Neural progenitor cell (in vitro differentiated cells): Measurements from ENCODE around the gene ARL13B. TPM values are rescaled to one million over a fixed set of nuclear protein-coding genes. Genes with fewer than 3 reads are reported as not detected.
"Not testable (repeated sequence)": the region's sequence is repeated elsewhere in the genome, so short reads cannot be mapped to it uniquely, and the experiment has no call there.

Source experiments
- DNase-seq: peaks from one replicate; pipeline ENCODE4 v3.0.0-alpha.2; 2016; ENCODE audit warnings: low spot score
- H2AFZ ChIP-seq: fragments of 200-600 bp; sonication (generic); replicated peaks from 2 replicates; pipeline ENCODE4 v1.6.1; 2016; ENCODE audit warnings: antibody characterized with exemption
- H3F3A ChIP-seq: fragments of 200-600 bp; sonication (generic); 2 replicates; pipeline ENCODE4 v1.6.1; 2016; ENCODE audit warnings: antibody characterized with exemption, low read depth
- H3K27ac ChIP-seq: fragments of 200-600 bp; sonication (generic); 2 replicates; pipeline ENCODE4 v1.5.1; 2016; ENCODE audit warnings: mild to moderate bottlenecking
- H3K27me3 ChIP-seq: fragments of 200-600 bp; sonication (generic); 2 replicates; pipeline ENCODE4 v1.6.1; 2016; ENCODE audit warnings: mild to moderate bottlenecking, moderate library complexity
- H3K36me3 ChIP-seq: fragments of 200-600 bp; sonication (generic); 2 replicates; pipeline ENCODE4 v1.5.1; 2016
- H3K4me1 ChIP-seq: fragments of 200-600 bp; sonication (generic); 2 replicates; pipeline ENCODE4 v1.6.1; 2016; ENCODE audit warnings: mixed run types
- H3K4me2 ChIP-seq: fragments of 200-600 bp; sonication (generic); 2 replicates; pipeline ENCODE4 v1.6.1; 2016
- H3K4me3 ChIP-seq: fragments of 200-600 bp; sonication (generic); 2 replicates; pipeline ENCODE4 v1.5.1; 2016
- H3K79me2 ChIP-seq: fragments of 200-600 bp; sonication (generic); 2 replicates; pipeline ENCODE4 v1.6.1; 2016; ENCODE audit warnings: low read depth
- H3K9ac ChIP-seq: fragments of 200-600 bp; sonication (generic); 2 replicates; pipeline ENCODE4 v1.6.1; 2016
- H3K9me3 ChIP-seq: fragments of 200-600 bp; sonication (generic); 2 replicates; pipeline ENCODE4 v1.5.1; 2016; ENCODE audit warnings: low read depth
- H4K20me1 ChIP-seq: fragments of 200-600 bp; sonication (generic); 2 replicates; pipeline ENCODE4 v1.6.1; 2016; ENCODE audit warnings: low read depth
- H3K27ac Mint-ChIP-seq: 3 replicates; pipeline ENCODE4 v1.8.0; 2021; ENCODE audit warnings: mixed read lengths
- H3K27me3 Mint-ChIP-seq: 2 replicates; pipeline ENCODE4 v1.8.0; 2022; ENCODE audit warnings: low read depth, mild to moderate bottlenecking, inconsistent platforms, moderate library complexity, mixed read lengths; ENCODE audit not compliant: insufficient read depth
- H3K36me3 Mint-ChIP-seq: 3 replicates; pipeline ENCODE4 v1.8.0; 2021; ENCODE audit warnings: mixed read lengths
- H3K4me1 Mint-ChIP-seq: 3 replicates; pipeline ENCODE4 v1.8.0; 2021; ENCODE audit warnings: mixed read lengths
- H3K4me3 Mint-ChIP-seq: 3 replicates; pipeline ENCODE4 v1.8.0; 2021; ENCODE audit warnings: mild to moderate bottlenecking, moderate library complexity, mixed read lengths
- H3K9me3 Mint-ChIP-seq: 3 replicates; pipeline ENCODE4 v1.8.0; 2020; ENCODE audit warnings: mixed read lengths
- EZH2 ChIP-seq: fragments of 200-600 bp; sonication (generic); IDR thresholded peaks from 2 replicates; pipeline ENCODE4 v1.6.1; 2017; ENCODE audit warnings: antibody characterized with exemption, mild to moderate bottlenecking, moderate library complexity
- EZH2phosphoT487 ChIP-seq: fragments of 200-600 bp; sonication (generic); IDR thresholded peaks from 2 replicates; pipeline ENCODE4 v1.6.1; 2017; ENCODE audit warnings: antibody characterized with exemption
- total RNA-seq: library from RNA; depleted of rRNA; stranded (reverse); fragments of >200 nt; gene quantifications from 2 replicates; pipeline ENCODE4 v1.2.3, GENCODE V29; 2015; ENCODE audit warnings: low replicate concordance
- TF ChIP-seq, protein P1 (sequence below): fragments of 200-600 bp; sonication (generic); IDR thresholded peaks from 2 replicates; pipeline ENCODE4 v1.5.1; 2017; ENCODE audit warnings: antibody characterized with exemption, mild to moderate bottlenecking

ARL13B gene
- total RNA-seq, 1 donor from 2014 or later: 13.8 TPM

DNA sequence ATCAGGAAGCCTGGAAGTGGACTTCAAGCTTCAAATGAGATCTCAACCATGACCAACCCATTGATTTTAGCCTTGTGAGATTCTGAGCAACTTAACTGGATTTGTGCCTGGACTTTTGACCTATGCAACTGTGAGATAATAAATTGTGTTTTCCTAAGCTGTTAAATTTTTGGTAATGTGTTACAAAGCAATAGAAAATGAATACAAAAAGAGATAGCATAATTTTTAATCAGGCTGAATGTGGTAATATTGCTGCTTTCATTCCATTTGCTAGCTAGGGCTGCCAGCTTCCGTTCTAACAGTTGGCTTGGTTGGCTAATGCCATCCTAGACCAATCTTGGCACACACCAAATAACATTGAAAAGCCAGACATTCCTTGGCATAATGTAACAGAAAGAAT is 18.5 kb upstream of the ARL13B start:
- TF ChIP-seq EZH2: no peak
- no peak for TF ChIP-seq EZH2phosphoT487
- TF ChIP-seq, protein P1, sequence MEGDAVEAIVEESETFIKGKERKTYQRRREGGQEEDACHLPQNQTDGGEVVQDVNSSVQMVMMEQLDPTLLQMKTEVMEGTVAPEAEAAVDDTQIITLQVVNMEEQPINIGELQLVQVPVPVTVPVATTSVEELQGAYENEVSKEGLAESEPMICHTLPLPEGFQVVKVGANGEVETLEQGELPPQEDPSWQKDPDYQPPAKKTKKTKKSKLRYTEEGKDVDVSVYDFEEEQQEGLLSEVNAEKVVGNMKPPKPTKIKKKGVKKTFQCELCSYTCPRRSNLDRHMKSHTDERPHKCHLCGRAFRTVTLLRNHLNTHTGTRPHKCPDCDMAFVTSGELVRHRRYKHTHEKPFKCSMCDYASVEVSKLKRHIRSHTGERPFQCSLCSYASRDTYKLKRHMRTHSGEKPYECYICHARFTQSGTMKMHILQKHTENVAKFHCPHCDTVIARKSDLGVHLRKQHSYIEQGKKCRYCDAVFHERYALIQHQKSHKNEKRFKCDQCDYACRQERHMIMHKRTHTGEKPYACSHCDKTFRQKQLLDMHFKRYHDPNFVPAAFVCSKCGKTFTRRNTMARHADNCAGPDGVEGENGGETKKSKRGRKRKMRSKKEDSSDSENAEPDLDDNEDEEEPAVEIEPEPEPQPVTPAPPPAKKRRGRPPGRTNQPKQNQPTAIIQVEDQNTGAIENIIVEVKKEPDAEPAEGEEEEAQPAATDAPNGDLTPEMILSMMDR: no peak
- Mint-ChIP-seq H3K27me3 (peaks cover 2% of the 10 kb centered on the region), H3K4me1 (no peaks in the 10 kb centered on the region), H3K4me3 (no peak overlapping the region), H3K27ac (no peak overlapping the region), H3K36me3 (no peaks in the 10 kb centered on the region), H3K9me3 (peaks cover 4% of the 10 kb centered on the region)
- Histone ChIP-seq H4K20me1 (no peaks in the 10 kb centered on the region), H2AFZ (no peak overlapping the region), H3K4me2 (no peak overlapping the region), H3F3A (no peaks in the 10 kb centered on the region), H3K27me3 (no peaks in the 10 kb centered on the region), H3K4me1 (no peaks in the 10 kb centered on the region), H3K4me3 (no peak overlapping the region), H3K36me3 (no peaks in the 10 kb centered on the region), H3K9me3 (no peaks in the 10 kb centered on the region), H3K9ac (no peak overlapping the region), H3K27ac (no peak overlapping the region), H3K79me2 (no peaks in the 10 kb centered on the region)
- DNase-seq: no peak

DNA sequence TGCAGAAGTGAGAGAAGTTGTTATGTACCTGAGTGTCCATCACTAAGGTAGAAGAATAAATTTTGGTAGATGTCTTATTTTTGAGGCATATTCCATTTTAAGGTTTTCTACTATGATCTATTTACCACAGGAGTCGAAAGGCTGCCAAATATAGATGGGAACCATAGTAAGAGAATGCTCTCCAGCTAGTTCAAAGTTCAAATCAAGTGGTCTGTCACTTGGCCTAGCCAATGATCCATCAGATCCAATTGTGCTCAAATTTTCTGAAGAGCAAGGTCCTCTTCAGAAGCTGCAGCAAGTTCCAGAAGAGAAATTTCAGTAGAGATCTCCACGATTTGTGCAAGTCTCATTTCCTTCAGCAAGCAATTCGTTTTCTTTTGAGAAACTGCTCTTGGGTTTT is 17.2 kb upstream of the ARL13B start:
- Histone ChIP-seq H3K4me2 (no peak overlapping the region), H3K4me3 (no peak overlapping the region), H3K36me3 (no peaks in the 10 kb centered on the region), H3K27ac (no peak overlapping the region), H4K20me1 (no peaks in the 10 kb centered on the region), H3K79me2 (no peaks in the 10 kb centered on the region), H3K9ac (no peak overlapping the region), H3K9me3 (no peaks in the 10 kb centered on the region), H3F3A (no peaks in the 10 kb centered on the region), H3K27me3 (no peaks in the 10 kb centered on the region), H3K4me1 (no peaks in the 10 kb centered on the region), H2AFZ (no peak overlapping the region)
- TF ChIP-seq EZH2phosphoT487 (no peak), EZH2 (no peak)
- TF ChIP-seq, protein P1: no peak
- Mint-ChIP-seq H3K36me3 (no peaks in the 10 kb centered on the region), H3K27me3 (no peaks in the 10 kb centered on the region), H3K4me1 (no peaks in the 10 kb centered on the region), H3K9me3 (peaks cover 4% of the 10 kb centered on the region), H3K27ac (no peak overlapping the region), H3K4me3 (no peak overlapping the region)
- no peak for DNase-seq

DNA sequence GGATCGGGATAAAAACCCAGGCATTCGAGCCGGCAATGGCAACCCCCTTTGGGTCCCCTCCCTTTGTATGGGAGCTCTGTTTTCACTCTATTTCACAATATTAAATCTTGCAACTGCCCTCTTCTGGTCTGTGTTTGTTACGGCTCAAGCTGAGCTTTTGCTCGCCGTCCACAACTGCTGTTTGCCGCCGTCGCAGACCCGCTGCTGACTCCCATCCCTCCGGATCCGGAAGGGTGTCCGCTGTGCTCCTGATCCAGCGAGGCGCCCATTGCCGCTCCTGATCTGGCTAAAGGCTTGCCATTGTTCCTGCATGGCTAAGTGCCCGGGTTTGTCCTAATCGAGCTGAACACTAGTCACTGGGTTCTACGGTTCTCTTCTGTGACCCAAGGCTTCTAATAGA is 14.8 kb upstream of the ARL13B start:
- H3K9ac ChIP-seq, H3K79me2 ChIP-seq, H3K36me3 Mint-ChIP-seq, H3K4me2 ChIP-seq, H3K27ac ChIP-seq, H3F3A ChIP-seq, H4K20me1 ChIP-seq, H3K27me3 ChIP-seq, H3K4me3 Mint-ChIP-seq, H3K9me3 ChIP-seq, H3K4me3 ChIP-seq, H3K27ac Mint-ChIP-seq, H3K4me1 Mint-ChIP-seq, H3K36me3 ChIP-seq, H3K4me1 ChIP-seq, DNase-seq, H2AFZ ChIP-seq, H3K9me3 Mint-ChIP-seq, H3K27me3 Mint-ChIP-seq: not testable (repeated sequence)

DNA sequence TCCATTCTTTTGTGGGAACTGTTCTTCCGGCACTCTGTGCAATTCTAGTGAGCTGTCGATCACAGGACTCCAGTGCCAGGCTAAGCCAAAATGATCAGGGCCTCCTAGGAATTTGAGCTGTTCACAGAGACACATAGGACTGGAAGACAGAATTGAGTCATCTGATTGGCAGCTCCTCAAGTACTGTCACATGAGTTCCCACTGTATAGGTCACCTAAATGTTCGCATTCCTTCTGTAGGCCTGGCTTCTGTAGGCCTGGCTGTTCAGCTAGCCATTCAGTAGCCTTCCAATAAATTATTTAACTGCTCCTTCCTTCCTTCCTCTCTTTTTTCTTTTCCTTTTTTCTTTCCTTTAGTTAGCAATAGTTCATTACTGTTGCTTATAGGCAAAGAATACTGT is 10.5 kb upstream of the ARL13B start:
- Mint-ChIP-seq H3K36me3 (no peaks in the 10 kb centered on the region), H3K4me1 (peaks cover 16% of the 10 kb centered on the region), H3K27me3 (peaks cover 4% of the 10 kb centered on the region), H3K27ac (no peak overlapping the region), H3K9me3 (peaks cover 2% of the 10 kb centered on the region), H3K4me3 (no peak overlapping the region)
- no peak overlapping the region for H3K4me3 ChIP-seq
- H3K27ac ChIP-seq: no peak overlapping the region
- no peak for DNase-seq
- H2AFZ ChIP-seq: no peak overlapping the region
- H3K36me3 ChIP-seq: no peaks in the 10 kb centered on the region
- H3K9me3 ChIP-seq: no peaks in the 10 kb centered on the region
- TF ChIP-seq EZH2 (no peak), EZH2phosphoT487 (no peak)
- TF ChIP-seq, protein P1: no peak
- no peaks in the 10 kb centered on the region for H3K4me1 ChIP-seq
- H3K4me2 ChIP-seq: no peak overlapping the region
- no peaks in the 10 kb centered on the region for H3K79me2 ChIP-seq
- H3F3A ChIP-seq: peaks cover 11% of the 10 kb centered on the region
- H3K9ac ChIP-seq: no peak overlapping the region
- H4K20me1 ChIP-seq: no peaks in the 10 kb centered on the region
- peaks cover 15% of the 10 kb centered on the region for H3K27me3 ChIP-seq
